ENCODE results near the gene SALL1. TPM values are rescaled to one million over a fixed set of nuclear protein-coding genes. Genes with fewer than 3 reads are reported as not detected.

The SALL1 gene
- total and polyA plus RNA-seq, 5 donors from 2014 or later: not detected

DNA sequence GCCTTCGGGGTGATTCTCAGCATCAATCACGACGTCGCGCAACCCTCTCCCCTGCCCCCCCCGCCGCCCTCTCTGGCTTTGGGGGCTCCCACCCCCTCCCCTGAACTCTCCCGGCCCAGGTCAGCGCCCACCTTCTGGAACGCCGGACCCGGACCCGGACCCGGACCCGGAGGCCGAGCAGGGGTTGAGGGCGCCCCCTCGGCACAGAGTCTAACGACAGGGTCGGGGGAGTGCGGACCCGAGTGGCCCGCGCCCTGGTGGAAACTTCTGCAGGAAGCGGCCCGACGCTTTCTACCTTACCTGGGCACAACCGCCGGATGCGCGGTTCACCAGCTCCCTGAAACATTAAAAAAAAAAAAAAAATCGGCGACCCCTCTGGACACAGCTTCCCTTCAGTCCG is 16.2 kb downstream of the SALL1 start:
- H3K27me3 ChIP-seq (ENCODE audit: control insufficient read depth, insufficient read depth, low read length): peaks cover 6% of the 10 kb centered on the region

DNA sequence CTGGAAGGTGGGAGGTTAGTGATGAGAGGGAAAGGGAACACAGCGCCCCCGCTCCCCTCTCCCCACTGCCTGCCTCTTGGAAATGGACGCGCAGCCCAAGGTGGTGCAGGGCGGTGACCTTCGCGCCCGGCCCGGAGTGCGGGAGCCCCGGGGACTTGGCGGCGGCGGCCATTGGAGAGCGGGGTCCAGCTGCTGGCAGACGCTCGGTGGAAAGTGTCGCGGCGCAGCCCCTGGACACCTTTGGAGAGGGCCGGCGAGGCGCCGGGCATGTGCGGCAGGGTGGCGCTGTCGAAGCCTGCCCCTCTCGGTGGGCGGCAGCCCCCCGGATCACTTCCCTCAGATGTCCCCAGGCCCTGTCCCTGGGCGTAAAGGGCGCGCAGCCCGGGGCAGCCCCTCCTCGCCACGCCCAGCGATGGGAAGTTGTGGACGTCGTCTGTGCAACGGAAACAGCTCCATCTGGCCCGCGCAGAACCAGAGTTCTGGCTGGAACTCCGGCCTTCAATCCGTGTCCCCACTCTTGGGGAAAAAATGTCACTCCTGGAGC is 16.7 kb downstream of the SALL1 start:
- Histone ChIP-seq H3K36me3 (ENCODE audit: control insufficient read depth, insufficient read depth, low read length) (no peaks in the 10 kb centered on the region), H3K9me3 (ENCODE audit: control insufficient read depth in 2 of 2, low read length in 2 of 2) (no peaks in the 10 kb centered on the region), H3K27ac (ENCODE audit: insufficient read depth, low read length, poor library complexity, severe bottlenecking) (no peak overlapping the region), H3K4me3 (ENCODE audit: low read depth, low read length) (no peak overlapping the region), H3K4me1 (ENCODE audit: control insufficient read depth, insufficient read depth, low read length, poor library complexity, severe bottlenecking) (no peaks in the 10 kb centered on the region), H3K27me3 (ENCODE audit: control insufficient read depth, insufficient read depth, low read length) (peaks cover 6% of the 10 kb centered on the region)
- Mint-ChIP-seq H3K36me3 (no peaks in the 10 kb centered on the region), H3K4me3 (no peak overlapping the region), H3K9me3 (peaks cover 0 to 3% (median 0%) of the 10 kb centered on the region in 7 donors), H3K27me3 (peaks cover 29% of the 10 kb centered on the region), H3K4me1 (no peaks in the 10 kb centered on the region), H3K27ac (no peak overlapping the region)
- ATAC-seq (ENCODE audit: low read depth in 2 of 2) (no peak), DNase-seq (no peak)

More for the DNA sequence above, 16.2 kb downstream of the SALL1 start:
- H3K9me3 Mint-ChIP-seq: peaks cover 0 to 3% (median 0%) of the 10 kb centered on the region in 7 donors
- Histone ChIP-seq H3K4me1 (ENCODE audit: control insufficient read depth, insufficient read depth, low read length, poor library complexity, severe bottlenecking) (no peaks in the 10 kb centered on the region), H3K36me3 (ENCODE audit: control insufficient read depth, insufficient read depth, low read length) (no peaks in the 10 kb centered on the region), H3K27ac (ENCODE audit: insufficient read depth, low read length, poor library complexity, severe bottlenecking) (no peak overlapping the region), H3K4me3 (ENCODE audit: low read depth, low read length) (no peak overlapping the region), H3K9me3 (ENCODE audit: control insufficient read depth in 2 of 2, low read length in 2 of 2) (no peaks in the 10 kb centered on the region)
- H3K27me3 Mint-ChIP-seq: peaks cover 29% of the 10 kb centered on the region
- H3K4me1 Mint-ChIP-seq: no peaks in the 10 kb centered on the region
- DNase-seq (no peak), ATAC-seq (ENCODE audit: low read depth in 2 of 2) (no peak)
- H3K4me3 Mint-ChIP-seq: no peak overlapping the region
- no peaks in the 10 kb centered on the region for H3K36me3 Mint-ChIP-seq
- no peak overlapping the region for H3K27ac Mint-ChIP-seq

DNA sequence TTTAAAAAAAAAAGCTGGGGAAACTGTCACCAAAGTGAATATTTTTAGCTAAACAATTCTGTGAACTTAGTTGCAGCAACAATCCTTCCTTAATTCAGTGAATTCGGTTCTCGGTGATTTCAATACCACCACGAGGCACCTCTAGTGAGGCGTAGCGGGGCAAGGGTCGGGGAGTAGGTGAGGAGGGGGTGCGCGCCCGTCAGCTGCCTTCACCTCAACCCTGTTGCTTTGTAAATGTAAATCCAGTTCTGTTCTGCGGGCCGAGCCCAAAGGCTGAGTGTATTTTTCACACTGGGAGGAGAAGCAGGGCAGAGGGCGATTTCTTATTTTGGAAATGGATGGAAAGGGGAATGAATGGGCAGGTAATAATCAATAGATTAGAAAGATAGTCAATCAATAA is 17.4 kb downstream of the SALL1 start:
- no peak overlapping the region for H3K4me3 ChIP-seq (ENCODE audit: low read depth, low read length)
- Mint-ChIP-seq H3K27ac (no peak overlapping the region), H3K4me3 (no peak overlapping the region), H3K27me3 (peaks cover 29% of the 10 kb centered on the region), H3K9me3 (peaks cover 0 to 3% (median 0%) of the 10 kb centered on the region in 7 donors), H3K36me3 (no peaks in the 10 kb centered on the region), H3K4me1 (no peaks in the 10 kb centered on the region)
- H3K27me3 ChIP-seq (ENCODE audit: control insufficient read depth, insufficient read depth, low read length): peaks cover 6% of the 10 kb centered on the region
- no peaks in the 10 kb centered on the region for H3K4me1 ChIP-seq (ENCODE audit: control insufficient read depth, insufficient read depth, low read length, poor library complexity, severe bottlenecking)
- DNase-seq (no peak), ATAC-seq (ENCODE audit: low read depth in 2 of 2) (no peak)
- H3K36me3 ChIP-seq (ENCODE audit: control insufficient read depth, insufficient read depth, low read length): no peaks in the 10 kb centered on the region
- H3K9me3 ChIP-seq (ENCODE audit: control insufficient read depth in 2 of 2, low read length in 2 of 2): no peaks in the 10 kb centered on the region
- no peak overlapping the region for H3K27ac ChIP-seq (ENCODE audit: insufficient read depth, low read length, poor library complexity, severe bottlenecking)

DNA sequence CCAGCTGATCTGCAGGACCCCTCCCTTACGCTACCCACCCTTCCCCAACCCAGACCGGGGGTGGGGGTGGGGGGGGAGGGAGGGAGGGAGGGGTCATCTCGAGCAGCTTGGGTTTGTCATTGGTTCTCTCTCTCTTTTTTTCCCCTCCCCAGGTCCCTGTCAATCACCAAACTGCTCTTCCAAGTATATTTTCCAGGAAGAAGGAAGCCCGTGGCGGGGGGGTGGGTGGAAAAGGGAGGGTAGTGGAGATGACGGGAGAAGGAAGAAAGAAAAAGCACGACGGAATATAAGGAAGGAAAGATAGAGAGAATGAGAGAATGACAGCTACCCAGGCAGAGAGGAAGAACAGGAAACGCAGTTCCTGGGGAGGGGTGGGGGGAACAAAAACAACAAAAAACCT is 17.9 kb downstream of the SALL1 start:
- H3K4me3 Mint-ChIP-seq: no peak overlapping the region
- peaks cover 29% of the 10 kb centered on the region for H3K27me3 Mint-ChIP-seq
- Histone ChIP-seq H3K27ac (ENCODE audit: insufficient read depth, low read length, poor library complexity, severe bottlenecking) (no peak overlapping the region), H3K27me3 (ENCODE audit: control insufficient read depth, insufficient read depth, low read length) (peaks cover 6% of the 10 kb centered on the region), H3K4me3 (ENCODE audit: low read depth, low read length) (no peak overlapping the region), H3K9me3 (ENCODE audit: control insufficient read depth in 2 of 2, low read length in 2 of 2) (no peaks in the 10 kb centered on the region), H3K4me1 (ENCODE audit: control insufficient read depth, insufficient read depth, low read length, poor library complexity, severe bottlenecking) (no peaks in the 10 kb centered on the region), H3K36me3 (ENCODE audit: control insufficient read depth, insufficient read depth, low read length) (no peaks in the 10 kb centered on the region)
- H3K27ac Mint-ChIP-seq: no peak overlapping the region
- no peak for DNase-seq
- H3K4me1 Mint-ChIP-seq: no peaks in the 10 kb centered on the region
- no peak for ATAC-seq (ENCODE audit: low read depth in 2 of 2)
- H3K9me3 Mint-ChIP-seq: peaks cover 0 to 2% (median 0%) of the 10 kb centered on the region in 7 donors
- H3K36me3 Mint-ChIP-seq: no peaks in the 10 kb centered on the region

DNA sequence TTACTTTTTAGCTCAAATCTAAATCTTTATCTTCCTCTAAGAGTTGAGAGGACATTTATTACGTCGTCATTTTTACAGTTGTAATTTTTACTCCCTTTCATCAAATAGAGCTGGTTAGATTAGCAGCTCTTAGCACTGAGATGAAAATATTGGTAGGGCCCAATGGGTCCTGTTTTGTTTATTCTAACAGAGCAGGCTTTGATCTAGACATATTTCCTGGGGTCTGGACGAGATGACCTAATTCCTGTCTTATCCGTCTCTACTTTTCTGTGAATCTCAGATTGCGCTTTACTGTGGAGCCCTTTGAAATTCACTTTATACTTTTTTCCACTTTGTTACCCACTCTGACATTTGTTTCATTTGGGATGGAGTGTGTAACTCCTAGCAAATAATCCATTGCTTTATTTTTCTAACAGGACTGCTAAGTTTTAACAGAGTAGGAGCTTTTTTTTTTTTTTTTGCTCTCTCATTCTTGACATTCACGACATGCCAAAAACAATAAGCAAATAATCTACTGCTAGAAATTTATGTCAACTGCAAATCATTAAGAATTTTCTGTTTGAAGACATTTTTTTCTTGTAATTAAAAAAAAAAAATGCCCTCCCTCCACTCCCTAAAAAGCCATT is 18.5 kb downstream of the SALL1 start:
- Mint-ChIP-seq H3K27ac (peak overlapping the region in 1 of 3 donors; percentile 20), H3K27me3 (peaks cover 29% of the 10 kb centered on the region), H3K36me3 (no peaks in the 10 kb centered on the region), H3K4me3 (no peak overlapping the region), H3K4me1 (no peaks in the 10 kb centered on the region), H3K9me3 (peaks cover 0 to 2% (median 0%) of the 10 kb centered on the region in 7 donors)
- ATAC-seq (ENCODE audit: low read depth in 2 of 2) (no peak), DNase-seq (no peak)
- H3K9me3 ChIP-seq (ENCODE audit: control insufficient read depth in 2 of 2, low read length in 2 of 2): no peaks in the 10 kb centered on the region
- no peaks in the 10 kb centered on the region for H3K36me3 ChIP-seq (ENCODE audit: control insufficient read depth, insufficient read depth, low read length)
- peaks cover 6% of the 10 kb centered on the region for H3K27me3 ChIP-seq (ENCODE audit: control insufficient read depth, insufficient read depth, low read length)
- no peaks in the 10 kb centered on the region for H3K4me1 ChIP-seq (ENCODE audit: control insufficient read depth, insufficient read depth, low read length, poor library complexity, severe bottlenecking)
- no peak overlapping the region for H3K27ac ChIP-seq (ENCODE audit: insufficient read depth, low read length, poor library complexity, severe bottlenecking)
- H3K4me3 ChIP-seq (ENCODE audit: low read depth, low read length): no peak overlapping the region

DNA sequence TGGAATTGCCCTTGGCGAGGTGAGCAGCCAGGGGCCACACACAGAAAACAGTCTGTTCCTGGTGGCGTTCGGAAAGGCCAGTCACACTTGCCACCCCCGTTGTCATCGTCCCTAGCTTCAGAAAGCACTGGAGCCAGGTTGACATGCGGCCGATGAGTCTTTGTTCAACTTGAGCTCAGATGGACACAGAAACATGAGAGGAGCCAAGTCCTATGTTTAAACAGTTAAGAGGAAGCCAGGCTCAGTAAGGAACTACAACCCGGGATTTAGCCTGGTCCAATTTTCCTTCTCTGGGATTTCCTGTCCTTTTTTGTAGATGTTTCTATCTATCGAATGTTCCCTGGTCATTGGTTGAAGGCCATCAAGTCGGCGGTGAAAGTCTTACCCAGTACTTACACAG is 19.5 kb downstream of the SALL1 start:
- H3K4me3 Mint-ChIP-seq: no peak overlapping the region
- Histone ChIP-seq H3K4me1 (ENCODE audit: control insufficient read depth, insufficient read depth, low read length, poor library complexity, severe bottlenecking) (no peaks in the 10 kb centered on the region), H3K36me3 (ENCODE audit: control insufficient read depth, insufficient read depth, low read length) (no peaks in the 10 kb centered on the region), H3K9me3 (ENCODE audit: control insufficient read depth in 2 of 2, low read length in 2 of 2) (no peaks in the 10 kb centered on the region), H3K27me3 (ENCODE audit: control insufficient read depth, insufficient read depth, low read length) (peaks cover 6% of the 10 kb centered on the region), H3K4me3 (ENCODE audit: low read depth, low read length) (no peak overlapping the region), H3K27ac (ENCODE audit: insufficient read depth, low read length, poor library complexity, severe bottlenecking) (no peak overlapping the region)
- H3K4me1 Mint-ChIP-seq: no peaks in the 10 kb centered on the region
- no peaks in the 10 kb centered on the region for H3K36me3 Mint-ChIP-seq
- H3K27me3 Mint-ChIP-seq: peaks cover 26% of the 10 kb centered on the region
- no peak overlapping the region for H3K27ac Mint-ChIP-seq
- no peak for DNase-seq
- no peak for ATAC-seq (ENCODE audit: low read depth in 2 of 2)
- peaks cover 0 to 2% (median 1%) of the 10 kb centered on the region in 7 donors for H3K9me3 Mint-ChIP-seq

DNA sequence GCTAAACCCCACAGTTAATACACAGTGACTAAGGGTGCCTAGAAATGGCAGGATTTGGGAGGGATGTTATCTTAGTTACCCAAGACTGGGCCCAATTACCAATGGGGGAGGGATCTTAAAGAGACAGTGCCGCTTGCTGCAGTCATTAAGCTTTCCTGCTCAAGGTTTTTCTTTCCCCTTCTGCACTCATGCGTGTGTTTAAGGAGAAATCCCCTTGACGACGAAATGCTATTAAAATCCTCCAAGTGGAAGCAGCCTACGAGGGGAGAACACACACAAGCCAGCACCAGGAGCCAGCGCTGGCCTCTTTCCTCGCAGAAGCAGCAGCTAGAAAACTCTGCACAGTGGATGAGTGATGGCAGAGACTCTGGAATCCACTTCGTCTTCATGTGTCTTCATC is 22.0 kb downstream of the SALL1 start:
- no peaks in the 10 kb centered on the region for H3K4me1 Mint-ChIP-seq
- Histone ChIP-seq H3K36me3 (ENCODE audit: control insufficient read depth, insufficient read depth, low read length) (no peaks in the 10 kb centered on the region), H3K4me1 (ENCODE audit: control insufficient read depth, insufficient read depth, low read length, poor library complexity, severe bottlenecking) (no peaks in the 10 kb centered on the region), H3K27ac (ENCODE audit: insufficient read depth, low read length, poor library complexity, severe bottlenecking) (no peak overlapping the region), H3K27me3 (ENCODE audit: control insufficient read depth, insufficient read depth, low read length) (peaks cover 6% of the 10 kb centered on the region), H3K9me3 (ENCODE audit: control insufficient read depth in 2 of 2, low read length in 2 of 2) (no peaks in the 10 kb centered on the region), H3K4me3 (ENCODE audit: low read depth, low read length) (no peak overlapping the region)
- H3K27ac Mint-ChIP-seq: no peak overlapping the region
- no peaks in the 10 kb centered on the region for H3K36me3 Mint-ChIP-seq
- peaks cover 0 to 2% (median 0%) of the 10 kb centered on the region in 7 donors for H3K9me3 Mint-ChIP-seq
- DNase-seq: no peak
- H3K4me3 Mint-ChIP-seq: no peak overlapping the region
- no peak for ATAC-seq (ENCODE audit: low read depth in 2 of 2)
- peaks cover 21% of the 10 kb centered on the region for H3K27me3 Mint-ChIP-seq

DNA sequence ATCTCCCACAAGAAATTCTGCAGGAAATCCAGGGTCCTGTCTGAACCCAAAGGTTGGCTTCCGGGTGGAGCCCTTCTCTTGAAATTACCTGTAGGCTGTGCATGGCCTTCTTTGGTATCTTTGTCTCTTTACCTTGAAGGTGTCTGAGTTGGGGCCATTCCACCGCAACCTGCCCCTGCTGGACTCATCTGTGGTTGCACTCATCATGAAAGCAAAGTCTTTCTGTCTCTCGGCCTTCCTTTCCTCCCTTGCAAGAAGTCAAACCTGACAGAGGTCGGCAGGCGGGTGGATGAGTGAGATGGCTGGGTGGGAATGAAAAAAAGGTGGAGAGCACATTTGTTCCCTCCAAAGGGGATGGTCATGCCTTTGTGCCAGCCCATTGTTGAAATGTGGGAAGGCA is 25.1 kb downstream of the SALL1 start:
- ATAC-seq (ENCODE audit: low read depth in 2 of 2): no peak
- H3K36me3 ChIP-seq (ENCODE audit: control insufficient read depth, insufficient read depth, low read length): no peaks in the 10 kb centered on the region
- no peaks in the 10 kb centered on the region for H3K27me3 ChIP-seq (ENCODE audit: control insufficient read depth, insufficient read depth, low read length)
- H3K4me3 ChIP-seq (ENCODE audit: low read depth, low read length): no peak overlapping the region
- Mint-ChIP-seq H3K9me3 (peaks cover 0 to 2% (median 0%) of the 10 kb centered on the region in 7 donors), H3K27me3 (peaks cover 5% of the 10 kb centered on the region), H3K36me3 (no peaks in the 10 kb centered on the region), H3K4me3 (no peak overlapping the region), H3K4me1 (no peaks in the 10 kb centered on the region), H3K27ac (no peak overlapping the region)
- H3K9me3 ChIP-seq (ENCODE audit: control insufficient read depth in 2 of 2, low read length in 2 of 2): no peaks in the 10 kb centered on the region
- DNase-seq: no peak
- H3K4me1 ChIP-seq (ENCODE audit: control insufficient read depth, insufficient read depth, low read length, poor library complexity, severe bottlenecking): no peaks in the 10 kb centered on the region
- no peak overlapping the region for H3K27ac ChIP-seq (ENCODE audit: insufficient read depth, low read length, poor library complexity, severe bottlenecking)
